SH-SY5Y (cell line): ENCODE results near the gene HNRNPLL.

Experiments used
- GATA2 ChIP-seq: IDR thresholded peaks from 2 replicates; pipeline ENCODE4 v1.6.1; 2011; ENCODE audit warnings: mild to moderate bottlenecking, low read depth, low read length
- GATA3 ChIP-seq: IDR thresholded peaks from 2 replicates; pipeline ENCODE4 v1.6.1; 2011; ENCODE audit warnings: low read depth, mild to moderate bottlenecking, low read length, moderate library complexity

DNA sequence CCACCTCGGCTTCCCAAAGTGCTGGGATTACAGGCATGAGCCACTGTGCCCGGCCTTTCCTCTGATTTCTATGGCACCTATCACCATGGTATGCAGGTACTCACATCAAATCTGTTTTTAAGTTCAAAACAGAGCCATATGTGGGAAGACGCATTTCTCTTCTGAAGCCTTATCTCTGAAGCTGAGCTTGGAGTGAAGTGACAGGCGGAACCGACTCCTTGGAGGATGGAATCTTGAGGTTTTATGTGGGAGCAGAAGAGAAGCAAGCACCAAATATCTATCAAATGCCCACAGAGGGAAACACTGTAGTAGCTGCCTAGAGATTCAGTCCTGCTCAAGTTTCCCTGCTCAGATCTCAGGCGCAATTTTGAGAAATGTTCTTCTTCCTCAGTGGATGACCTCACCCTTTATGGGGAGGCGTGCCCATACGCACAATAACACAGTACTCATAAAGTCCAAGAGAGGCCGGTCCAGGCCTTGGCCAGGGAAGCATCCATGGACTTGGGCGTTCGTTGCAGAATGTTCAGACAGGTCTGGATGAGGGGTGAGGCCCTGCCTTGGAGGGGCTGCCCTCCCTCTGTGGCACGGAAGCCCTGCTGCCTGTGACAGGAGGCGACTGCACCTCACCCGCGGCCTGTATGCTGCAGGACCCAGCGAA, 67.9 kb downstream of the HNRNPLL start:
- TF ChIP-seq GATA3 (no peak), GATA2 (no peak)
